ENCODE data around the gene MT1F. TPM values are rescaled to one million over a fixed set of nuclear protein-coding genes. Genes with fewer than 3 reads are reported as not detected.

MT1F gene
- total and polyA plus RNA-seq, 2 of the 4 experiments (the other 2 are of a cell fraction): 0.56 TPM; not detected in 1

DNA sequence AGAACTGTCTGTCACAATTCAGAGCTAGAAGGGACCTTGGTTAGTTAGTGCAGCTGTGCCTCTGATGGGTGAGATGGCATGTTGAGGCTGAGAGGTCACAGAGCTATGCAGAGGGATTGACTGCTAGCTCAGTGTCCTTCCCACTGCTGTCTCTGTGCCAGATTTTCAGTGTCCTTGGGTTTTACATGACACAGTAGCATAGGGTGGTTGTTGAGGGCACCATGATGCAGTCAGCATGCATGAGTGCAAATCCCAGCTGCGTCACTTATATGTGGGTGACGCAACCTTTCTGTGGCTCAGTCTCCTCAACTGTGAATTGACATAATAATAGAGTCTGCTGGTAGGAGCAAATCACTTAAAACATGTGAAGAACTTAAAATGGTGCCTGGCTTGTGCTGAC, 16.6 kb upstream of the MT1F start:
- no peak overlapping the region for H3K9ac ChIP-seq (ENCODE audit: low read depth, low read length)
- TF ChIP-seq CEBPB (IDR thresholded peaks at IDR 0.05; ENCODE audit: low read depth, low read length): peak; percentile 45; the same call in 1 of the 2 replicates
- no peak for TF ChIP-seq FOS (IDR thresholded peaks at IDR 0.05; ENCODE audit: low read depth, low read length)
- POLR2A ChIA-PET (ENCODE audit: unreplicated experiment): interaction anchor here (0.8 kb wide), 1 partner anchor 11 kb away, joined by 3 read pairs; no protein-coding TSS in a partner anchor
- DNase-seq (no peak), ATAC-seq (ENCODE audit: low read depth) (no peak)
- no peak overlapping the region for H3K18ac ChIP-seq (ENCODE audit: low read depth, low read length)
- H3K4me3 ChIP-seq (ENCODE audit: insufficient read depth, low read depth, low read length): no peak overlapping the region
- H3K27me3 ChIP-seq (ENCODE audit: control insufficient read depth, insufficient read depth, low read length): peaks cover 89% of the 10 kb centered on the region
- dilution Hi-C loops (cut with HindIII; ENCODE audit: low sequenced_read_pairs, unreplicated experiment) (no loop called here), in situ Hi-C loops (cut with MboI; ENCODE audit: low sequenced_read_pairs) (no loop called here), intact Hi-C loops (cut with micrococcal nuclease) (no loop called here)
- H2AK5ac ChIP-seq (ENCODE audit: low read depth, low read length): no peak overlapping the region
- no peak overlapping the region for H2BK120ac ChIP-seq (ENCODE audit: low read depth, low read length)
- BruUV-seq (replicated peaks): no TSS peak
- no peak overlapping the region for H4K5ac ChIP-seq (ENCODE audit: low read depth, low read length)
- no peak overlapping the region for H4K91ac ChIP-seq (ENCODE audit: insufficient read depth, low read depth, low read length)
- no peaks in the 10 kb centered on the region for H3K9me1 ChIP-seq (ENCODE audit: insufficient read depth, low read length)
- no peak overlapping the region for H3K4ac ChIP-seq (ENCODE audit: low read depth, low read length)
- H3K4me1 ChIP-seq (ENCODE audit: control insufficient read depth, insufficient read depth, low read length): no peaks in the 10 kb centered on the region; the same call in 1 of the 2 replicates
- no peaks in the 10 kb centered on the region for H3K79me1 ChIP-seq (ENCODE audit: low read depth in 1 of 2, low read length in 2 of 2)
- no peak overlapping the region for H2BK5ac ChIP-seq (ENCODE audit: low read depth, low read length, poor library complexity, severe bottlenecking)
- CTCF ChIA-PET: no interaction called here
- H2AK9ac ChIP-seq (replicated peaks; ENCODE audit: low read depth, low read length, poor library complexity): no peak overlapping the region
- no peak overlapping the region for H2BK20ac ChIP-seq (ENCODE audit: low read depth, low read length)
- no peak overlapping the region for H3K27ac ChIP-seq (ENCODE audit: insufficient read depth, low read length)
- no CpG with 5 or more reads among the region's 2 CpGs for WGBS, 2 experiments (ENCODE audit: extremely low coverage in 2 of 2, insufficient read length in 1 of 2)
- H3K9me3 ChIP-seq (ENCODE audit: control insufficient read depth, insufficient read depth, low read length): 0 out of 2 replicates have a peak, but pooled peaks cover 1% of the 10 kb centered on the region
- H3K56ac ChIP-seq (ENCODE audit: extremely low read depth, insufficient read depth, low read length): no peak overlapping the region
- H2BK15ac ChIP-seq (ENCODE audit: low read depth, low read length): no peak overlapping the region
- no peak overlapping the region for H3K4me2 ChIP-seq (ENCODE audit: low read depth, low read length)
- no peaks in the 10 kb centered on the region for H3K36me3 ChIP-seq (ENCODE audit: control insufficient read depth, insufficient read depth, low read length)
- no peaks in the 10 kb centered on the region for H4K20me1 ChIP-seq (ENCODE audit: insufficient read depth, low read length)
- H3K14ac ChIP-seq (replicated peaks; ENCODE audit: low read depth, low read length): no peak overlapping the region
- no peak overlapping the region for H2AFZ ChIP-seq (replicated peaks; ENCODE audit: low read length, poor library complexity)
- no peak overlapping the region for H4K8ac ChIP-seq (ENCODE audit: low read depth in 2 of 2, low read length in 2 of 2)
- no peak overlapping the region for H3K23ac ChIP-seq (ENCODE audit: low read depth, low read length)
